Cardiac fibroblast (primary cell): ENCODE measurements around the gene BCAP31.

Experiments used
- DNase-seq, 2 donors: peaks; one replicate each; pipeline versions ENCODE4 v3.0.0 to v3.0.0-alpha.2; 2010; ENCODE audit warnings: low read depth in 2 of 2
- H3K4me3 ChIP-seq, 2 donors: replicated peaks in 1 of 2; 1 replicate in 1 of 2; 2 replicates in 1 of 2; pipeline ENCODE4 v1.5.1; 2011; ENCODE audit warnings: low read depth in 2 of 2, low read length in 2 of 2, mild to moderate bottlenecking in 2 of 2, moderate library complexity in 1 of 2
- TF ChIP-seq, protein P1 (sequence below): IDR thresholded peaks from one replicate; pipeline ENCODE4 v1.5.1; 2011; ENCODE audit warnings: low read depth, mild to moderate bottlenecking, low read length, inconsistent platforms

The BCAP31 gene

GRCh38 chrX:153726286-153727122, 2.3 kb upstream of the BCAP31 start:
- TF ChIP-seq, protein P1, sequence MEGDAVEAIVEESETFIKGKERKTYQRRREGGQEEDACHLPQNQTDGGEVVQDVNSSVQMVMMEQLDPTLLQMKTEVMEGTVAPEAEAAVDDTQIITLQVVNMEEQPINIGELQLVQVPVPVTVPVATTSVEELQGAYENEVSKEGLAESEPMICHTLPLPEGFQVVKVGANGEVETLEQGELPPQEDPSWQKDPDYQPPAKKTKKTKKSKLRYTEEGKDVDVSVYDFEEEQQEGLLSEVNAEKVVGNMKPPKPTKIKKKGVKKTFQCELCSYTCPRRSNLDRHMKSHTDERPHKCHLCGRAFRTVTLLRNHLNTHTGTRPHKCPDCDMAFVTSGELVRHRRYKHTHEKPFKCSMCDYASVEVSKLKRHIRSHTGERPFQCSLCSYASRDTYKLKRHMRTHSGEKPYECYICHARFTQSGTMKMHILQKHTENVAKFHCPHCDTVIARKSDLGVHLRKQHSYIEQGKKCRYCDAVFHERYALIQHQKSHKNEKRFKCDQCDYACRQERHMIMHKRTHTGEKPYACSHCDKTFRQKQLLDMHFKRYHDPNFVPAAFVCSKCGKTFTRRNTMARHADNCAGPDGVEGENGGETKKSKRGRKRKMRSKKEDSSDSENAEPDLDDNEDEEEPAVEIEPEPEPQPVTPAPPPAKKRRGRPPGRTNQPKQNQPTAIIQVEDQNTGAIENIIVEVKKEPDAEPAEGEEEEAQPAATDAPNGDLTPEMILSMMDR, result no peak
- peak overlapping the region in 1 of 2 donors; percentile 30 for H3K4me3 ChIP-seq
- DNase-seq, result peak; percentile 47 to 51

GRCh38 chrX:153725832-153726285, 1.7 kb upstream of the BCAP31 start:
- TF ChIP-seq, protein P1, result no peak
- peak overlapping the region in 1 of 2 donors; percentile 30 for H3K4me3 ChIP-seq
- no peak for DNase-seq

GRCh38 chrX:153725039-153725831, 1.0 kb upstream of the BCAP31 start:
- TF ChIP-seq, protein P1, result no peak
- peak overlapping the region; percentile 39 to 46 for H3K4me3 ChIP-seq
- no peak for DNase-seq

DNA sequence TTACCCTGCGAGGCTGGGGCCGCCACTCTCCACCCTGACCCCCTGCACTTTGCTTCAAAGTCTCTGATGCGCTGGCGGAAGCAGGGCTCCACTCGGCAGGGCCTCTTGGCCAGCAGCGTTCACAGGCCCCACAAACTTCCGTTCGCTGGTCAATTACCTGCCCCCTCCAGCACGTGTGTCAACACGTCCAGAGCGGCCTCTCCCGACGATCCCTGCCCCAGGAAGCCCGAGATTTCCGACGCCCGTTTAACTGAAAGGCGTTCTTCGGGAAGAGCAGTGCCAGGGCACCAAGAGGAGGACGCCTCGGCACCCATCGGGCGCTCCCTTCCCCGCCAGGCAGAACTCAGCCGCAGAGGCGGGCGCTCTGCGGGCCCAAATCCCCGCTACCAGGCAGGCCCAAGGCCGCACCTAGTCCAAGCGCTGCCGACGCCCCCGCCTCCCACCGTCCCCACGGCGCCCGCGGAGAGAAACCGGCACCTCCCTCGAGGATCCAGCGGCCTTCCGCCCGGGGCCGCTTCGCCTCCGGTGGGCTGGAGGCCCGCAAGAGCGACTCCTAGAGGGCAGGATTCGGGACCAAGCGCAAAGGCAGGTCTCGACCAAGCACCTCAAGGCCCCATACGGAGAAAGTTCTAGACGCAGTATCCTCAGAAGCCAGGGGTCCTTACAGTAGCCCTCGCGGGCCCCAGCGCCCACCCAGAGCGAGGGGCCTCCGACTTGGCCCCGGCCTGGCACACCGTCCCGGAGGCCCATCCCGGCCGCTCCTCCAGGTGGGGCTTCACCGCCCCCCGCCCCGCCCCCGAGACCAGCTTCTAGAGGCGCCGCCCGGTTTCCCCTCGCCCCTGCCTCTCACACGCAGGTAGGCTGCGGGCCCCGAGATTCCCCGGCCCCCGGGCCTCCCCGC, 586 bp downstream of the BCAP31 start:
- peak overlapping the region; percentile 65 to 66 for H3K4me3 ChIP-seq
- DNase-seq, result peak; percentile 41 to 46
- TF ChIP-seq, protein P1, result peak; percentile 34

- TF ChIP-seq, protein P1, result no peak
- peak overlapping the region; percentile 65 to 66 for H3K4me3 ChIP-seq
- DNase-seq, result peak in 1 of 2 donors; percentile 32
Observed at GRCh38 chrX:153722704-153723350, 1.4 kb downstream of the BCAP31 start.

DNA sequence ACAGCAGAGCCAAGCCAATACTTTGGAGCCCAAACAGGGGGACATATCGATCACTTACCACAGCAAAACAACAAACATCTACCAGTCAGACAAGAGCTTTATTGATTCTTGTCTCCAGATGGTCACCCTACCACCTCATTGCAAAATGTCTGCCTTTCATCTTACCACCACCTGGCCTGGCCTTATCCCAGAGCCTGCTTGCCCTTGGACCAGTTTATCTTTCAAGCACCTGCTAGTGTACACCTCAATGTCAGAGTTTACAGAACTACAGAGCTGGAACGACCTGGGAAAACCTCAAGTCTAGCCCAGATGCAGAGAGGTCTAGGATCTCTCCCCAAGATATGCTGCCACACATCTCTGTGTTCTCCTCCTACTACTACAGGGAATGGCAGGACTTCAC, 4.5 kb downstream of the BCAP31 start:
- H3K4me3 ChIP-seq, result no peak overlapping the region
- TF ChIP-seq, protein P1, result no peak
- DNase-seq, result no peak
